Uterus (tissue), 4 donors: ENCODE measurements around the gene CATSPER1. TPM values are rescaled to one million over a fixed set of nuclear protein-coding genes. Genes with fewer than 3 reads are reported as not detected.

ENCODE experiments used
- DNase-seq, 2 donors: peaks; one replicate each; pipeline ENCODE4 v3.0.0-alpha.2; 2019 to 2020
- H3K27ac ChIP-seq, 2 donors: fragments of 200-600 bp; sonication (generic); 1 replicate in 1 of 2; 2 replicates in 1 of 2; pipeline ENCODE4 v1.5.1; 2016 to 2018
- H3K27me3 ChIP-seq, 2 donors: fragments of 200-600 bp; sonication (generic); one replicate each; pipeline ENCODE4 v1.5.1; 2018 to 2019; ENCODE audit warnings: control low read depth in 1 of 2
- H3K36me3 ChIP-seq, 2 donors: fragments of 200-600 bp; sonication (generic); one replicate each; pipeline ENCODE4 v1.5.1; 2019; ENCODE audit warnings: control low read depth in 1 of 2
- H3K4me1 ChIP-seq, 2 donors: fragments of 200-600 bp; sonication (generic); one replicate each; pipeline ENCODE4 v1.5.1; 2018 to 2019; ENCODE audit warnings: control low read depth in 1 of 2
- H3K4me3 ChIP-seq, 2 donors: fragments of 200-600 bp; sonication (generic); 1 replicate in 1 of 2; 2 replicates in 1 of 2; pipeline ENCODE4 v1.5.1; 2018 to 2019; ENCODE audit warnings: mild to moderate bottlenecking in 1 of 2
- H3K9me3 ChIP-seq, 2 donors: fragments of 200-600 bp; sonication (generic); one replicate each; pipeline ENCODE4 v1.5.1; 2019; ENCODE audit warnings: control low read depth in 1 of 2
- CTCF ChIP-seq, 4 experiments: fragments of 200-600 bp in 2 of 4; fragments of 450-650 bp in 2 of 4; sonication (generic) in 2 of 4; IDR thresholded peaks; one replicate each; pipeline ENCODE4 v1.5.1; 2016 to 2019; ENCODE audit warnings: antibody characterized with exemption in 4 of 4, mild to moderate bottlenecking in 2 of 4, moderate library complexity in 1 of 4
- POLR2A ChIP-seq, 2 donors: fragments of 450-650 bp; IDR thresholded peaks; one replicate each; pipeline ENCODE4 v1.6.1; 2016; ENCODE audit warnings: antibody characterized with exemption in 2 of 2, mild to moderate bottlenecking in 1 of 2, moderate library complexity in 1 of 2
- intact Hi-C: fragments of 100-400 bp; cut with DNase I; formaldehyde crosslinking; loops from one replicate; pipeline ENCODE4 v1.15.1; 2023; ENCODE audit warnings: low total_unique reads
- total RNA-seq, 4 donors: library from RNA; depleted of rRNA in 3 of 4; stranded (reverse); fragments of >200 nt in 3 of 4; gene quantifications; one replicate each; pipeline versions ENCODE4 v1.1.0 to v1.2.4, GENCODE V29; 2014 to 2023
- donor health status: DM: yes; HTN: yes; CAD: no.

The CATSPER1 gene
- total RNA-seq, 4 donors from 2014 or later: 0.26 TPM; not detected in 3

GRCh38 chr11:66015936-66016792 is 10.1 kb downstream of the CATSPER1 start:
- Histone ChIP-seq H3K9me3 (no peaks in the 10 kb centered on the region), H3K27me3 (peaks cover 0 to 19% of the 10 kb centered on the region in 2 donors), H3K4me3 (no peak overlapping the region), H3K36me3 (no peaks in the 10 kb centered on the region), H3K4me1 (peaks cover 0 to 4% of the 10 kb centered on the region in 2 donors), H3K27ac (no peak overlapping the region)
- DNase-seq: no peak
- intact Hi-C loops: no loop called here
- TF ChIP-seq POLR2A (IDR thresholded peaks at IDR 0.05) (no peak), CTCF (IDR thresholded peaks at IDR 0.05) (no peak)

GRCh38 chr11:66015454-66015881 is 10.8 kb downstream of the CATSPER1 start:
- DNase-seq: no peak
- intact Hi-C loops: no loop called here

GRCh38 chr11:66014804-66015453 is 11.3 kb downstream of the CATSPER1 start:
- H3K27me3 ChIP-seq: peaks cover 0 to 19% of the 10 kb centered on the region in 2 donors
- H3K36me3 ChIP-seq: no peaks in the 10 kb centered on the region
- intact Hi-C loops: no loop called here
- TF ChIP-seq POLR2A (IDR thresholded peaks at IDR 0.05): no peak
- no peak for TF ChIP-seq CTCF (IDR thresholded peaks at IDR 0.05)
- H3K9me3 ChIP-seq: no peaks in the 10 kb centered on the region
- DNase-seq: no peak
- peaks cover 0 to 4% of the 10 kb centered on the region in 2 donors for H3K4me1 ChIP-seq
- no peak overlapping the region for H3K27ac ChIP-seq
- no peak overlapping the region for H3K4me3 ChIP-seq

More at GRCh38 chr11:66015454-66015881, 10.8 kb downstream of the CATSPER1 start:
- Histone ChIP-seq H3K9me3 (no peaks in the 10 kb centered on the region), H3K27ac (no peak overlapping the region), H3K36me3 (no peaks in the 10 kb centered on the region), H3K4me3 (no peak overlapping the region), H3K27me3 (peaks cover 0 to 19% of the 10 kb centered on the region in 2 donors), H3K4me1 (peaks cover 0 to 4% of the 10 kb centered on the region in 2 donors)
- TF ChIP-seq CTCF (IDR thresholded peaks at IDR 0.05) (no peak), POLR2A (IDR thresholded peaks at IDR 0.05) (no peak)

GRCh38 chr11:66013762-66014100 is 12.5 kb downstream of the CATSPER1 start:
- Histone ChIP-seq H3K4me1 (peaks cover 0 to 4% of the 10 kb centered on the region in 2 donors), H3K27ac (no peak overlapping the region), H3K36me3 (no peaks in the 10 kb centered on the region), H3K4me3 (no peak overlapping the region), H3K27me3 (peaks cover 0 to 19% of the 10 kb centered on the region in 2 donors), H3K9me3 (no peaks in the 10 kb centered on the region)
- no peak for DNase-seq
- no peak for TF ChIP-seq CTCF (IDR thresholded peaks at IDR 0.05)
- no peak for TF ChIP-seq POLR2A (IDR thresholded peaks at IDR 0.05)
- intact Hi-C loops: no loop called here
